Occipital lobe (tissue), 2 donors: Measurements from ENCODE around the gene STX11. TPM values are rescaled to one million over a fixed set of nuclear protein-coding genes. Genes with fewer than 3 reads are reported as not detected.

Experiments used
- DNase-seq: peaks from one replicate; lab custom pipeline; 2025; lab: John Stamatoyannopoulos, UW
- total RNA-seq: library from RNA; depleted of rRNA; stranded (reverse); fragments of >200 nt; gene quantifications from one replicate; pipeline ENCODE4 v1.2.3, GENCODE V29; 2014

STX11 gene
- total RNA-seq, 1 donor from 2014 or later, result 0.78 TPM

GRCh38 chr6:144214622-144215401 lies 64.5 kb downstream of the STX11 start:
- no peak for DNase-seq

GRCh38 chr6:144215402-144215931 lies 65.2 kb downstream of the STX11 start:
- DNase-seq, result no peak

- peak; percentile 90 for DNase-seq
Observed at GRCh38 chr6:144215932-144216667, 65.8 kb downstream of the STX11 start.

- DNase-seq, result no peak
Observed at GRCh38 chr6:144216668-144217218, 66.4 kb downstream of the STX11 start.

- DNase-seq, result no peak
Observed at GRCh38 chr6:144217264-144217663, 66.9 kb downstream of the STX11 start.

GRCh38 chr6:144217797-144218196 lies 67.5 kb downstream of the STX11 start:
- DNase-seq, result no peak

- DNase-seq, result no peak
Observed at GRCh38 chr6:144219056-144219685, 68.9 kb downstream of the STX11 start.

- DNase-seq, result no peak
Observed at GRCh38 chr6:144220031-144220790, 69.9 kb downstream of the STX11 start.

GRCh38 chr6:144223686-144224085 lies 73.4 kb downstream of the STX11 start:
- no peak for DNase-seq

GRCh38 chr6:144231721-144232120 lies 81.4 kb downstream of the STX11 start:
- no peak for DNase-seq

- no peak for DNase-seq
Observed at GRCh38 chr6:144232176-144232831, 82.0 kb downstream of the STX11 start.

GRCh38 chr6:144232832-144233230 lies 82.5 kb downstream of the STX11 start:
- no peak for DNase-seq

GRCh38 chr6:144234399-144234798 lies 84.1 kb downstream of the STX11 start:
- DNase-seq, result no peak

GRCh38 chr6:144234935-144235334 lies 84.6 kb downstream of the STX11 start:
- no peak for DNase-seq

Other genes starting within 250 kb of the STX11 start
- gene PLAGL1, start 142.3 kb upstream of the STX11 start, total RNA-seq, result 16.2 TPM
- gene SF3B5, start 54.9 kb upstream of the STX11 start, total RNA-seq, result 37.1 TPM
- 36.0 TPM for gene UTRN, start 134.8 kb downstream of the STX11 start, total RNA-seq